GM20431 (cell line): Measurements from ENCODE around the gene AKNA.

Source experiments
- in situ Hi-C: fragments of 300-500 bp; cut with MseI, MboI; formaldehyde crosslinking; loops from one replicate; pipeline ENCODE4 v1.15.0; 2020; ENCODE audit warnings: low sequenced_read_pairs; ENCODE audit not compliant: unreplicated experiment

The AKNA gene

GRCh38 chr9:114419796-114420195 is 32.0 kb upstream of the AKNA start:
- in situ Hi-C loops = loop anchor here (25.0 kb wide), 1 partner anchor 593 kb away; no protein-coding TSS in a partner anchor

- in situ Hi-C loops = loop anchor here (25.0 kb wide), 1 partner anchor 594 kb away; no protein-coding TSS in a partner anchor
Observed at GRCh38 chr9:114418053-114418452, 30.3 kb upstream of the AKNA start.

- in situ Hi-C loops = loop anchor here (25.0 kb wide), 1 partner anchor 595 kb away; no protein-coding TSS in a partner anchor
Observed at GRCh38 chr9:114417511-114417910, 29.7 kb upstream of the AKNA start.

GRCh38 chr9:114416906-114417305 is 29.1 kb upstream of the AKNA start:
- in situ Hi-C loops = loop anchor here (25.0 kb wide), 1 partner anchor 595 kb away; no protein-coding TSS in a partner anchor

- in situ Hi-C loops = loop anchor here (25.0 kb wide), 1 partner anchor 596 kb away; no protein-coding TSS in a partner anchor
Observed at GRCh38 chr9:114416290-114416689, 28.5 kb upstream of the AKNA start.

- in situ Hi-C loops = loop anchor here (25.0 kb wide), 1 partner anchor 598 kb away; no protein-coding TSS in a partner anchor
Observed at GRCh38 chr9:114414346-114414745, 26.6 kb upstream of the AKNA start.

- in situ Hi-C loops = loop anchor here (25.0 kb wide), 1 partner anchor 598 kb away; no protein-coding TSS in a partner anchor
Observed at GRCh38 chr9:114413861-114414301, 26.1 kb upstream of the AKNA start.

GRCh38 chr9:114412048-114412683 is 24.4 kb upstream of the AKNA start:
- in situ Hi-C loops = loop anchor here (25.0 kb wide), 1 partner anchor 600 kb away; no protein-coding TSS in a partner anchor

GRCh38 chr9:114411452-114411851 is 23.7 kb upstream of the AKNA start:
- in situ Hi-C loops = loop anchor here (25.0 kb wide), 1 partner anchor 601 kb away; no protein-coding TSS in a partner anchor

- in situ Hi-C loops = loop anchor here (25.0 kb wide), 1 partner anchor 601 kb away; no protein-coding TSS in a partner anchor
Observed at GRCh38 chr9:114410910-114411309, 23.1 kb upstream of the AKNA start.

GRCh38 chr9:114409842-114410241 is 22.1 kb upstream of the AKNA start:
- in situ Hi-C loops = loop anchor here (10.0 to 25.0 kb wide), 2 partner anchors 245 to 602 kb away; partner anchors contain the start of gene TEX53

GRCh38 chr9:114409103-114409780 is 21.5 kb upstream of the AKNA start:
- in situ Hi-C loops = loop anchor here (10.0 to 25.0 kb wide), 2 partner anchors 246 to 603 kb away; partner anchors contain the start of gene TEX53

GRCh38 chr9:114408645-114409044 is 20.9 kb upstream of the AKNA start:
- in situ Hi-C loops = loop anchor here (10.0 to 25.0 kb wide), 2 partner anchors 246 to 604 kb away; partner anchors contain the start of gene TEX53

GRCh38 chr9:114407889-114408288 is 20.1 kb upstream of the AKNA start:
- in situ Hi-C loops = loop anchor here (10.0 to 25.0 kb wide), 2 partner anchors 247 to 604 kb away; partner anchors contain the start of gene TEX53

- in situ Hi-C loops = loop anchor here (10.0 to 25.0 kb wide), 2 partner anchors 248 to 606 kb away; partner anchors contain the start of gene TEX53
Observed at GRCh38 chr9:114406441-114406840, 18.7 kb upstream of the AKNA start.

- in situ Hi-C loops = loop anchor here (10.0 to 25.0 kb wide), 2 partner anchors 249 to 607 kb away; partner anchors contain the start of gene TEX53
Observed at GRCh38 chr9:114405294-114406034, 17.7 kb upstream of the AKNA start.

GRCh38 chr9:114404531-114404930 is 16.7 kb upstream of the AKNA start:
- in situ Hi-C loops = loop anchor here (10.0 to 25.0 kb wide), 2 partner anchors 250 to 608 kb away; partner anchors contain the start of gene TEX53

GRCh38 chr9:114403153-114403756 is 15.5 kb upstream of the AKNA start:
- in situ Hi-C loops = loop anchor here (10.0 to 25.0 kb wide), 2 partner anchors 252 to 609 kb away; partner anchors contain the start of gene TEX53

GRCh38 chr9:114401344-114401743 is 13.6 kb upstream of the AKNA start:
- in situ Hi-C loops = loop anchor here (10.0 to 25.0 kb wide), 2 partner anchors 253 to 611 kb away; partner anchors contain the start of gene TEX53
